ENCODE results near the gene TNFSF18.

DNA sequence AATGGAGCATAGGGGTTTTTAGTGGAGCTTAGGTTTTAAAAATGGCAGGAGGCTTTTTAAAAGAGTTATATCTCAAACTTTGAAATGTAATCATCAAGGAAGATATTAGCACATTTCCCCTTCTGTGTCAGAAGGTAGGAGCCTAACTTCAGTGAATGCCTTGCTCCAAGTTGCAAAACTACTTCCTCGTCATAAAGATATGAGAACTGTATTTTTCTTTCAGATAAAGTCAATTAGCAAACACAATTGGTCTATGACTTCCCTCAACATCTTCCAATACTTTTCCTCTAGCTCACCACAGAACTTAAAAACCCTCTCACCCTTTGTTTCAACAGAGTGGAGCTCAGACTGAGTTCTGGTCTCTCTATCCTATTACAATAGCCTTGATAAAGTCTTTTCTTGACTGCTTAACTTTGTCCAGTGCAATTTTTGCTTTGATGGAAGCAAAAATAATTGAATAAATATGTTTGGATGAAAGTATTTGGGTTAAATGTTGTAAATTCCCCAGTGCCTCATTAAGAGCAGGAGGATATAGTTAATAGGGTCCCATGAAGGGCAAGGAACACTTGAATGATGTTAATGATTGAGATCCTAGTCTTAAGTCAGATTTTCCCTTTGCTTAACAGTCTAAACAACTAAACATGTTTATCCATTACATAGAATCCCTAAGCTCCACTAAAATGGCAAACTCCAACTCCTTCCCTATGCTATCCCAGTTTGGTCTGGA, 58.9 kb downstream of the TNFSF18 start:
- TF ChIP-seq POLR2A (IDR thresholded peaks at IDR 0.05; ENCODE audit: low read length) (no peak), GATA1 (IDR thresholded peaks at IDR 0.05; ENCODE audit: low read depth, low read length) (no peak)

Measured in erythroblast (primary cell).